H1 (cell line): ENCODE measurements around the gene RASEF. TPM values are rescaled to one million over a fixed set of nuclear protein-coding genes. Genes with fewer than 3 reads are reported as not detected.

Source experiments
- BCL11A ChIP-seq, 2 experiments: IDR thresholded peaks; one replicate each; pipeline ENCODE4 v1.6.1; 2011; ENCODE audit warnings: low read depth in 2 of 2, low read length in 2 of 2, mild to moderate bottlenecking in 2 of 2
- HDAC6 ChIP-seq: IDR thresholded peaks from one replicate; pipeline ENCODE4 v1.7.1; 2012; ENCODE audit warnings: low read depth, mild to moderate bottlenecking, inconsistent platforms, low read length, moderate library complexity
- NRF1 ChIP-seq: IDR thresholded peaks from 2 replicates; pipeline ENCODE4 v1.6.1; 2011; ENCODE audit warnings: mild to moderate bottlenecking, low read depth, low read length, improper control_type of control experiment
- polyA plus RNA-seq, 7 experiments: library from polyadenylated mRNA; depleted of rRNA in 3 of 7; stranded (reverse) in 5 of 7; unstranded in 2 of 7; fragments of >200 nt in 5 of 7; fragments of 200-250 nt in 2 of 7; gene quantifications; 1 replicate in 5 of 7; 2 replicates in 1 of 7; 4 replicates in 1 of 7; pipeline versions ENCODE4 v1.2.1 to v1.2.3, GENCODE V29; 2011 to 2013; ENCODE audit warnings: missing spikeins in 2 of 7, mixed read lengths in 2 of 7
- total RNA-seq: library from RNA; stranded (reverse); fragmentation: NEBNext Ultra II Directional; extraction: Animal tissue kit (Norgen Biotek cat#: 25700); gene quantifications from 2 replicates; pipeline ENCODE4 v1.2.1, GENCODE V29; 2021

The RASEF gene
- total and polyA plus RNA-seq, 2 of the 8 experiments (the other 6 are each of a cell fraction or from before 2014, with no cell fraction given), result 1.1 to 4.6 TPM

DNA sequence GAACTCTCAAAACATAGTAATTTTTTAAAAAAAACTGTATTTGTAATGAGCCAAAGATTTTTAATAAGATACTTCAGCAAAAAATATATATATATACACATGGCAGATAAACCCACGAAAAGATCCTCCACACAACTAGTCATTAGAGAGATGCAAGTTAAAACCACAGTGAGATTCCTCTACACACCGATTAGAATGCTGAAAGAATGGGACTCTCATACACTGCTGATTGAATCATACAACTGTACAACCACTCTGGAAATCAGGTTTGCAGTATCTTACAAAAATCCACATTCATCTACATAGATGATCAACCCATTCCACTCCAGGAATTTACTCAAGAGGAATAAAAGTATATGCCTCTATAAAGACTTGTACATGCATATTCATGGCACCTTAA, 43.7 kb downstream of the RASEF start (continued):
- TF ChIP-seq BCL11A (IDR thresholded peaks at IDR 0.05; ENCODE audit: low read depth in 2 of 2, low read length in 2 of 2) (no peak), HDAC6 (no peak), NRF1 (no peak)
